DND-41 (cell line): Measurements from ENCODE around the gene TRAP1.

Source experiments
- ATAC-seq: fragments of 200-7000 bp; cut with Tn5 transposase; 3 replicates; pipeline ENCODE4 v1.9.1; 2021; ENCODE audit warnings: low read depth; ENCODE audit not compliant: insufficient read depth
- DNase-seq: peaks from one replicate; pipeline ENCODE4 v3.0.0-alpha.2; 2020
- H2AFZ ChIP-seq: 2 replicates; pipeline ENCODE4 v1.6.0; 2012; ENCODE audit warnings: low read depth, low read length
- H3K27ac ChIP-seq: 2 replicates; pipeline ENCODE4 v1.5.1; 2012; ENCODE audit warnings: low read length, inconsistent platforms
- H3K27me3 ChIP-seq: fragments of 200-600 bp; sonication (generic); 2 replicates; pipeline ENCODE4 v1.6.0; 2012; ENCODE audit warnings: low read length, mild to moderate bottlenecking, inconsistent platforms; ENCODE audit not compliant: insufficient read depth, poor library complexity
- H3K36me3 ChIP-seq: 2 replicates; pipeline ENCODE4 v1.5.1; 2012; ENCODE audit warnings: low read length, inconsistent platforms; ENCODE audit not compliant: insufficient read depth
- H3K4me1 ChIP-seq: 2 replicates; pipeline ENCODE4 v1.5.1; 2012; ENCODE audit warnings: mild to moderate bottlenecking, low read length; ENCODE audit not compliant: insufficient read depth
- H3K4me2 ChIP-seq: 2 replicates; pipeline ENCODE4 v1.6.0; 2012; ENCODE audit warnings: mild to moderate bottlenecking, moderate library complexity, low read length, inconsistent platforms; ENCODE audit not compliant: insufficient read depth
- H3K4me3 ChIP-seq, 2 experiments: fragments of 200-600 bp in 1 of 2; shearing (Covaris generic) in 1 of 2; 2 replicates each; pipeline ENCODE4 v1.5.1; 2012 to 2016; ENCODE audit warnings: inconsistent platforms in 2 of 2, low read length in 2 of 2, mild to moderate bottlenecking in 2 of 2, low read depth in 1 of 2, moderate library complexity in 1 of 2
- H3K79me2 ChIP-seq: 2 replicates; pipeline ENCODE4 v1.6.0; 2012; ENCODE audit warnings: low read length, inconsistent platforms; ENCODE audit not compliant: insufficient read depth
- H3K9ac ChIP-seq: 2 replicates; pipeline ENCODE4 v1.6.0; 2012; ENCODE audit warnings: low read depth, mild to moderate bottlenecking, inconsistent platforms, low read length, moderate library complexity
- H3K9me3 ChIP-seq: 2 replicates; pipeline ENCODE4 v1.5.1; 2012; ENCODE audit warnings: low read length, moderate library complexity, mild to moderate bottlenecking, inconsistent platforms; ENCODE audit not compliant: insufficient read depth, severe bottlenecking
- H4K20me1 ChIP-seq: 2 replicates; pipeline ENCODE4 v1.6.0; 2012; ENCODE audit warnings: low read length; ENCODE audit not compliant: insufficient read depth
- EZH2 ChIP-seq: IDR thresholded peaks from 3 replicates; pipeline ENCODE4 v1.6.1; 2012; ENCODE audit warnings: borderline replicate concordance, low read depth, mild to moderate bottlenecking, moderate library complexity, low read length, inconsistent platforms; ENCODE audit not compliant: severe bottlenecking
- TF ChIP-seq, protein P1 (sequence below): IDR thresholded peaks from 2 replicates; pipeline ENCODE4 v1.5.1; 2012; ENCODE audit warnings: borderline replicate concordance, low read length, moderate library complexity, mild to moderate bottlenecking; ENCODE audit not compliant: poor library complexity, severe bottlenecking; ENCODE audit errors: extremely low read depth

The TRAP1 gene

GRCh38 chr16:3729161-3730112 lies 12.1 kb upstream of the TRAP1 start:
- Histone ChIP-seq H3K27me3 (no peaks in the 10 kb centered on the region), H2AFZ (no peak overlapping the region), H4K20me1 (peaks cover 53% of the 10 kb centered on the region), H3K27ac (no peak overlapping the region), H3K4me1 (no peaks in the 10 kb centered on the region), H3K4me2 (no peak overlapping the region), H3K9ac (no peak overlapping the region), H3K79me2 (no peaks in the 10 kb centered on the region), H3K4me3 (no peak overlapping the region), H3K9me3 (no peaks in the 10 kb centered on the region), H3K36me3 (peaks cover 68% of the 10 kb centered on the region)
- ATAC-seq (no peak), DNase-seq (no peak)
- TF ChIP-seq, protein P1, sequence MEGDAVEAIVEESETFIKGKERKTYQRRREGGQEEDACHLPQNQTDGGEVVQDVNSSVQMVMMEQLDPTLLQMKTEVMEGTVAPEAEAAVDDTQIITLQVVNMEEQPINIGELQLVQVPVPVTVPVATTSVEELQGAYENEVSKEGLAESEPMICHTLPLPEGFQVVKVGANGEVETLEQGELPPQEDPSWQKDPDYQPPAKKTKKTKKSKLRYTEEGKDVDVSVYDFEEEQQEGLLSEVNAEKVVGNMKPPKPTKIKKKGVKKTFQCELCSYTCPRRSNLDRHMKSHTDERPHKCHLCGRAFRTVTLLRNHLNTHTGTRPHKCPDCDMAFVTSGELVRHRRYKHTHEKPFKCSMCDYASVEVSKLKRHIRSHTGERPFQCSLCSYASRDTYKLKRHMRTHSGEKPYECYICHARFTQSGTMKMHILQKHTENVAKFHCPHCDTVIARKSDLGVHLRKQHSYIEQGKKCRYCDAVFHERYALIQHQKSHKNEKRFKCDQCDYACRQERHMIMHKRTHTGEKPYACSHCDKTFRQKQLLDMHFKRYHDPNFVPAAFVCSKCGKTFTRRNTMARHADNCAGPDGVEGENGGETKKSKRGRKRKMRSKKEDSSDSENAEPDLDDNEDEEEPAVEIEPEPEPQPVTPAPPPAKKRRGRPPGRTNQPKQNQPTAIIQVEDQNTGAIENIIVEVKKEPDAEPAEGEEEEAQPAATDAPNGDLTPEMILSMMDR: no peak
- no peak for TF ChIP-seq EZH2

- Histone ChIP-seq H3K9ac (no peak overlapping the region), H3K4me1 (no peaks in the 10 kb centered on the region), H3K4me2 (no peak overlapping the region), H4K20me1 (peaks cover 53% of the 10 kb centered on the region), H2AFZ (no peak overlapping the region), H3K27me3 (no peaks in the 10 kb centered on the region), H3K36me3 (peaks cover 63% of the 10 kb centered on the region), H3K79me2 (no peaks in the 10 kb centered on the region), H3K4me3 (no peak overlapping the region), H3K9me3 (no peaks in the 10 kb centered on the region), H3K27ac (no peak overlapping the region)
- ATAC-seq (no peak), DNase-seq (no peak)
- no peak for TF ChIP-seq EZH2
- TF ChIP-seq, protein P1: no peak
Measured at GRCh38 chr16:3728424-3729160, 11.3 kb upstream of the TRAP1 start.

GRCh38 chr16:3727806-3728381 lies 10.6 kb upstream of the TRAP1 start:
- Histone ChIP-seq H2AFZ (no peak overlapping the region), H3K79me2 (no peaks in the 10 kb centered on the region), H3K4me1 (no peaks in the 10 kb centered on the region), H3K4me3 (no peak overlapping the region), H3K4me2 (no peak overlapping the region), H3K9ac (no peak overlapping the region), H3K27ac (no peak overlapping the region), H3K9me3 (no peaks in the 10 kb centered on the region), H3K27me3 (no peaks in the 10 kb centered on the region), H4K20me1 (peaks cover 50% of the 10 kb centered on the region), H3K36me3 (peaks cover 58% of the 10 kb centered on the region)
- no peak for DNase-seq
- TF ChIP-seq, protein P1: no peak
- TF ChIP-seq EZH2: no peak
- no peak for ATAC-seq
